BLaER1 (cell line): Measurements from ENCODE around the gene ZNF277.

Experiments
- H3K27ac ChIP-seq: shearing (Covaris generic); formaldehyde crosslinking; 2 replicates; pipeline ENCODE4 v1.8.1; 2022
- H3K27me3 ChIP-seq: shearing (Covaris generic); formaldehyde crosslinking; 2 replicates; pipeline ENCODE4 v1.8.1; 2022
- H3K36me3 ChIP-seq: shearing (Covaris generic); formaldehyde crosslinking; 2 replicates; pipeline ENCODE4 v1.8.1; 2022
- H3K4me1 ChIP-seq: shearing (Covaris generic); formaldehyde crosslinking; 2 replicates; pipeline ENCODE4 v1.8.1; 2022
- H3K4me2 ChIP-seq: shearing (Covaris generic); formaldehyde crosslinking; 2 replicates; pipeline ENCODE4 v1.8.1; 2022
- H3K4me3 ChIP-seq: shearing (Covaris generic); formaldehyde crosslinking; 2 replicates; pipeline ENCODE4 v1.8.1; 2022
- H3K9ac ChIP-seq: shearing (Covaris generic); formaldehyde crosslinking; 2 replicates; pipeline ENCODE4 v1.8.1; 2022
- H3K9me3 ChIP-seq: shearing (Covaris generic); formaldehyde crosslinking; 2 replicates; pipeline ENCODE4 v1.8.1; 2022
- H4K20me1 ChIP-seq: shearing (Covaris generic); formaldehyde crosslinking; 2 replicates; pipeline ENCODE4 v1.8.1; 2022
- Cebpa-rat ChIP-seq: shearing (Covaris generic); IDR thresholded peaks from 2 replicates; pipeline ENCODE4 v1.8.1; 2022

ZNF277 gene

GRCh38 chr7:112282476-112283188 lies 76.1 kb downstream of the ZNF277 start:
- no peak for TF ChIP-seq Cebpa-rat
- no peaks in the 10 kb centered on the region for H4K20me1 ChIP-seq
- H3K4me2 ChIP-seq: no peak overlapping the region
- peaks cover 10% of the 10 kb centered on the region for H3K4me1 ChIP-seq
- 0 out of 2 replicates have a peak, but pooled peaks cover 2% of the 10 kb centered on the region for H3K36me3 ChIP-seq
- H3K27ac ChIP-seq: no peak overlapping the region
- no peaks in the 10 kb centered on the region for H3K27me3 ChIP-seq
- no peak overlapping the region for H3K4me3 ChIP-seq
- H3K9ac ChIP-seq: no peak overlapping the region
- H3K9me3 ChIP-seq: no peaks in the 10 kb centered on the region

DNA sequence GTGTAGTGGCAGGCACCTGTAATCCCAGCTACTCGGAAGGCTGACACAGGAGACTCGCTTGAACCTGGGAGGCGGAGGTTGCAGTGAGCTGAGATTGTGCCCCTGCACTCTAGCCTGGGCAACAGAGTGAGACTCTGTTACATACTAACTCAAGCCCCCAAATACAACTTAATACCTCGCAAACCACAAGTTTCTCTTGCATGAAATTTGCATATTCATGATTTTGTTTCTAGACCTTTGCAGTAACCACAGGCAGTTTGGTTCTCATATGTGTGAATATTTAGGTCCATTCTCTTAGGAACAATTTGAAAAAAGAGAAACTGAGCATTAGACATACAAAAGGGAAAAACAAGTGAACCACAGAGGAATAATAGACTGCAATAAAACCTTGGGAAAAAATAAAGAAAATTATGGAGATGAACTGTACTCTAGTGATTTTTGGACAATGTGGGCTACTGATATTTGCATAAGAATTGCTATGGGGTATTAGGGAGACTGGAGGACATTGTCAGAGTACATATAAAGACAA lies 77.0 kb downstream of the ZNF277 start:
- Histone ChIP-seq H3K9ac (no peak overlapping the region), H3K4me1 (peaks cover 10% of the 10 kb centered on the region), H3K27me3 (no peaks in the 10 kb centered on the region), H4K20me1 (no peaks in the 10 kb centered on the region), H3K9me3 (no peaks in the 10 kb centered on the region), H3K27ac (no peak overlapping the region), H3K4me2 (no peak overlapping the region), H3K4me3 (no peak overlapping the region), H3K36me3 (peaks cover 10% of the 10 kb centered on the region)
- TF ChIP-seq Cebpa-rat: no peak

DNA sequence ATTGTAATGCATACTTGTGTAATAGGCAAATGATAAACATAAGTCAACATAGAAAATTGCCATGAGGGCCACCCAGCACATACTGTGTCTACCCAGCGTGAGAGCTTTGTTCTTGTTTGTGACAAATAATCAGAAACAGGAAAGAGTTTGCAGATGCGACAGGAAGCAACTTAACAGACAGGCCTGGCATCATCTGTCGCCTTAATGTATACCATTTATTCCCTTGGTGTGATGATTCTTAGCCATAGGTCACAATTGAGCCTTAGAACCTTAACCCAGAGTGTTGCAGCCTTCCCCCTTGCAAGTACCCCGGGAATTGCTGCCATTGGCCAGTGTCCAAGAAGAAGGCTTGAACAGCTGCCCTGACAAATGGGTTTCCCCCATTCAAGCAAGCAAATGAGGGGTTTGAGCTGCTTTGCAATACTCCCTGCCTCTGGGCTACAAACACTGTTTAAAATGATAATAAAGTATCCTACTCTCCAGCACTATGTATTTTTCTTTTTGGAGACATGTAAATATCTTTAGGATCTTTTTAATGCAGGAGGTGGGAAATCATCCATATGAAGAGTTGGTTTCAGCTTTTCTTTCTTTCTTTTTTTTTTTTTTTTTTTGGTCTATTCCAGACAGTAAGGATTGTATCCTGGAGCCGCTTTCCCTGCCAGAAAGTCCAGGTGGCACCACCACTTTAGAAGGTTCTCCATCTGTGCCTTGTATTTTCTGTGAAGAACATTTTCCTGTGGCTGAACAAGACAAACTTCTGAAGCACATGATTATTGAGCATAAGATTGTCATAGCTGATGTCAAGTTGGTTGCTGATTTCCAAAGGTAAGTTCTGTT lies 80.0 kb downstream of the ZNF277 start:
- no peaks in the 10 kb centered on the region for H4K20me1 ChIP-seq
- no peaks in the 10 kb centered on the region for H3K27me3 ChIP-seq
- peaks cover 10% of the 10 kb centered on the region for H3K4me1 ChIP-seq
- H3K4me3 ChIP-seq: no peak overlapping the region
- H3K27ac ChIP-seq: no peak overlapping the region
- H3K9me3 ChIP-seq: no peaks in the 10 kb centered on the region
- no peak overlapping the region for H3K9ac ChIP-seq
- TF ChIP-seq Cebpa-rat: no peak
- H3K4me2 ChIP-seq: peak overlapping the region; percentile 11; the same call in 1 of the 2 replicates
- peaks cover 18% of the 10 kb centered on the region for H3K36me3 ChIP-seq

DNA sequence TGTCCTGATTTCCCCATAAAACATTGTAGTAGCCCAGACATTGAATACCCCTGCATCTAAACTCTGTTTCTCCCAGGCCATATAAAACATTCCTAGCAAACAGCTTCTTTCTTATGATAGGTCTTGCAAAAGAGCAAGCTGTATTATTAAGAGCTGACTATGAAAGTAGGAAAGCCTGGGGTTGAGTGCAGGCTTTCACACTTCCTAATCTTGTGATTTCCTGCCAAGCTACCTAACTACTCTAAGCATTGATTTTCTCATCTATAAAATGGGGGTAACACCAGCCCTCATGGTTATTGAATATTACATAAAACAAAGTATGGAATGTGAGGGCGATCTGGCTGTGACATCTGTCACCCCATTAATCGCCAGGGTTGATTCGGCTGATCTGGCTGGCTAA lies 81.8 kb downstream of the ZNF277 start:
- Histone ChIP-seq H3K9ac (no peak overlapping the region), H3K36me3 (peaks cover 26% of the 10 kb centered on the region), H3K4me1 (peaks cover 10% of the 10 kb centered on the region), H3K27ac (no peak overlapping the region), H3K27me3 (no peaks in the 10 kb centered on the region), H3K4me2 (no peak overlapping the region), H3K4me3 (no peak overlapping the region), H4K20me1 (no peaks in the 10 kb centered on the region), H3K9me3 (no peaks in the 10 kb centered on the region)
- no peak for TF ChIP-seq Cebpa-rat

DNA sequence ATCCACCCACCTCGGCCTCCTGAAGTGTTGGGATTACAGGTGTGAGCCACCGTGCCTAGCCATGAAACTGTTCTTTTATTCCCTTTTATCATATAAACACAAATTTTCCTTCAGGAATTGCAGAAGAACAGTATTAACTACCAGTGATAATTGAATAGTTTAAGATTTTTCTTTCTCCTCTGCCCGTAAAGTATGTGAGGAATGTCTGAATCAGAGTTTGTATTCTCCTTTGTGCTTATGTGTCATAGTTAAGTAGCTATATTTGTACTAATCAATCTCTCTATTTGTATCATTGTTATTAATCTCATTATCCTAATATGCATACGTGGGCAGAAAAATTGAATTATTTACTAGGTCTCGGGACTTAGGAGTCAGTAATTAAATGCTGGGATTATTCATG lies 83.6 kb downstream of the ZNF277 start:
- Histone ChIP-seq H3K4me1 (peaks cover 10% of the 10 kb centered on the region), H3K27me3 (no peaks in the 10 kb centered on the region), H4K20me1 (no peaks in the 10 kb centered on the region), H3K36me3 (peaks cover 26% of the 10 kb centered on the region), H3K27ac (no peak overlapping the region), H3K9me3 (no peaks in the 10 kb centered on the region), H3K4me2 (no peak overlapping the region), H3K9ac (no peak overlapping the region), H3K4me3 (no peak overlapping the region)
- no peak for TF ChIP-seq Cebpa-rat

DNA sequence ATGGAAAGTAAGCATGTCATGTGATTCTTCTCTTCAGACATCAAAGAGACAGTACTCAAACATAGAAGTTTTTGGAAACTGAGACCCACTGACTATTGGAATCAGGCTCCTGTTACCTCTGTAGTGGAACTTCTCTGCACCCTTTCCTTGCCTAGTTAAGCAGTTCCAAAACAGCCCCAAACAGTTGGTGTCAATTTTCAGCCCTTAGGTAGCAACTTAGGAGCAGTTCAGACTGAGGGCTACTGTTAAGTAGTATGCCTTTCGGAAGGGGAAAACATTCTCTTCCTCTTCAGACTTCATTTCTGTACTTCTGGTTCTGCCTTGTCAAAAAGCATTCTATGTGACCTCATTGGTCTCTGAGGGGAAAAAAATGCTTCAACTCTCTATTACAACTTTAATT lies 85.7 kb downstream of the ZNF277 start:
- Histone ChIP-seq H3K4me1 (no peaks in the 10 kb centered on the region), H3K9ac (no peak overlapping the region), H4K20me1 (no peaks in the 10 kb centered on the region), H3K4me2 (no peak overlapping the region), H3K4me3 (no peak overlapping the region), H3K36me3 (peaks cover 26% of the 10 kb centered on the region), H3K27ac (no peak overlapping the region), H3K27me3 (no peaks in the 10 kb centered on the region), H3K9me3 (no peaks in the 10 kb centered on the region)
- no peak for TF ChIP-seq Cebpa-rat

GRCh38 chr7:112293416-112293815 lies 86.9 kb downstream of the ZNF277 start:
- Histone ChIP-seq H4K20me1 (no peaks in the 10 kb centered on the region), H3K9me3 (no peaks in the 10 kb centered on the region), H3K4me1 (no peaks in the 10 kb centered on the region), H3K4me3 (no peak overlapping the region), H3K36me3 (peaks cover 17% of the 10 kb centered on the region; the same call in 1 of the 2 replicates), H3K27me3 (no peaks in the 10 kb centered on the region), H3K27ac (no peak overlapping the region), H3K9ac (no peak overlapping the region), H3K4me2 (no peak overlapping the region)
- no peak for TF ChIP-seq Cebpa-rat

GRCh38 chr7:112296432-112296831 lies 89.9 kb downstream of the ZNF277 start:
- no peak overlapping the region for H3K4me3 ChIP-seq
- no peak overlapping the region for H3K27ac ChIP-seq
- no peak for TF ChIP-seq Cebpa-rat
- H3K9me3 ChIP-seq: no peaks in the 10 kb centered on the region
- H4K20me1 ChIP-seq: no peaks in the 10 kb centered on the region
- H3K4me2 ChIP-seq: no peak overlapping the region
- H3K9ac ChIP-seq: no peak overlapping the region
- H3K4me1 ChIP-seq: no peaks in the 10 kb centered on the region
- H3K27me3 ChIP-seq: no peaks in the 10 kb centered on the region
- peaks cover 8% of the 10 kb centered on the region; the same call in 1 of the 2 replicates for H3K36me3 ChIP-seq

DNA sequence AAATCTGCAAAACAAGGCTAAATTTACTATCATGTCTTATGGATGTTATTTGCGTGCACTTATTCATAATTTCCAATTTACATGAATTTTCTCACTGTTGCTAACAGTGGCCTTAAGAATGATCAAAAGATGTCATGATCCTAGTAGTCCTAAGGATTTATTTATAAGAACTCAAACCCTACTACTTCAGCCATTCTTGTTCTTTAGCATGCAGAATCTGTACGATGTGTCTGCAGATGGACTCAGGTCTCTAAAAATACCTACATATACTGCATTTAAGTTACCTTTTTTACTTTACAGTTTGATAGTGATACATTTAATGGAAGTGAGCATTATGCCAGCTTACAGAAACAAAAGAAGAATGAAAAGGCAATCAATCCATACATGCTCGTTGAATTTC lies 91.2 kb downstream of the ZNF277 start:
- Histone ChIP-seq H3K4me1 (peaks cover 4% of the 10 kb centered on the region; the same call in 1 of the 2 replicates), H4K20me1 (no peaks in the 10 kb centered on the region), H3K9ac (no peak overlapping the region), H3K36me3 (no peaks in the 10 kb centered on the region), H3K4me3 (no peak overlapping the region), H3K4me2 (no peak overlapping the region), H3K27ac (no peak overlapping the region), H3K27me3 (no peaks in the 10 kb centered on the region), H3K9me3 (no peaks in the 10 kb centered on the region)
- TF ChIP-seq Cebpa-rat: no peak

- Histone ChIP-seq H3K4me2 (no peak overlapping the region), H3K4me1 (peaks cover 6% of the 10 kb centered on the region; the same call in 1 of the 2 replicates), H4K20me1 (no peaks in the 10 kb centered on the region), H3K27me3 (no peaks in the 10 kb centered on the region), H3K36me3 (no peaks in the 10 kb centered on the region), H3K4me3 (no peak overlapping the region), H3K27ac (no peak overlapping the region), H3K9ac (no peak overlapping the region), H3K9me3 (no peaks in the 10 kb centered on the region)
- TF ChIP-seq Cebpa-rat: no peak
Measured at GRCh38 chr7:112298543-112299100, 92.1 kb downstream of the ZNF277 start.
